HL-60 (cell line): ENCODE results near the gene CDKN2B.

ENCODE experiments used
- DNase-seq, 2 experiments: peaks; one replicate each; pipeline ENCODE4 v3.0.0-alpha.2; 2010 to 2020; ENCODE audit warnings: low read depth in 1 of 2, low spot score in 1 of 2
- H3K27ac ChIP-seq: fragments of 250-450 bp; sonication (Bioruptor Pico); replicated peaks from 2 replicates; pipeline ENCODE4 v1.5.1; 2020; ENCODE audit warnings: mild to moderate bottlenecking, moderate library complexity
- H3K27me3 ChIP-seq: fragments of 250-450 bp; sonication (Bioruptor Pico); 2 replicates; pipeline ENCODE4 v1.5.1; 2021; ENCODE audit warnings: mild to moderate bottlenecking, moderate library complexity; ENCODE audit not compliant: insufficient read depth, poor library complexity, severe bottlenecking
- H3K4me3 ChIP-seq: replicated peaks from 2 replicates; pipeline ENCODE4 v1.5.1; 2011; ENCODE audit warnings: mild to moderate bottlenecking, control low read depth, low read length; ENCODE audit not compliant: insufficient read depth
- CTCF ChIP-seq: IDR thresholded peaks from one replicate; pipeline ENCODE4 v1.5.1; 2011; ENCODE audit warnings: low read length, control low read depth, inconsistent platforms; ENCODE audit not compliant: insufficient read depth
- GABPA ChIP-seq: IDR thresholded peaks from 2 replicates; pipeline ENCODE4 v1.6.1; 2012; ENCODE audit warnings: low read depth
- POLR2AphosphoS5 ChIP-seq: IDR thresholded peaks from 2 replicates; pipeline ENCODE4 v1.6.1; 2012; ENCODE audit warnings: low read depth
- SPI1 ChIP-seq: IDR thresholded peaks from 2 replicates; pipeline ENCODE4 v1.6.1; 2012; ENCODE audit warnings: low read depth, mild to moderate bottlenecking, borderline replicate concordance
- TF ChIP-seq, protein P1 (sequence below): IDR thresholded peaks from 2 replicates; pipeline ENCODE4 v1.6.1; 2012; ENCODE audit warnings: low read depth; ENCODE audit not compliant: insufficient replicate concordance

Gene CDKN2B

DNA sequence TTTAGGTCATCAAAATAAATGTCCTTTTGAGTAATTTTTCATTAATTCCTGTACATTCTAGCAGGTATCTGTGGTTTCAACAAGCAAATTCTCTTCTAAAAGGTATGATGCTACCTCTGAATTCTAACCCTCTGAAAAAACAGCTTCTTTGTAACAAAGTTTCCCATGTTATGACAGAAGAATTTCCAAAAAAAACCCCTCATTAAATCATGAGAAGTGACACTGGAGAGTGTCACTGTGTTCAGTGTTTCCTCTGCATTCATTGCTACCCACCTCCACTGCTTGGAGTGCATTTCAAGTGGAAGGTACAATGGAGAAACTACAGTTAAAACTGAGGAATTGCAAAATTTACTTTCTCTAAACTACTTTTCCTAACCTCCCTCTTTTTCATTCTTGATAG, 25.0 kb downstream of the CDKN2B start:
- TF ChIP-seq SPI1: no peak
- H3K27ac ChIP-seq: peak overlapping the region; percentile 90
- no peaks in the 10 kb centered on the region for H3K27me3 ChIP-seq
- no peak for DNase-seq
- H3K4me3 ChIP-seq: no peak overlapping the region

DNA sequence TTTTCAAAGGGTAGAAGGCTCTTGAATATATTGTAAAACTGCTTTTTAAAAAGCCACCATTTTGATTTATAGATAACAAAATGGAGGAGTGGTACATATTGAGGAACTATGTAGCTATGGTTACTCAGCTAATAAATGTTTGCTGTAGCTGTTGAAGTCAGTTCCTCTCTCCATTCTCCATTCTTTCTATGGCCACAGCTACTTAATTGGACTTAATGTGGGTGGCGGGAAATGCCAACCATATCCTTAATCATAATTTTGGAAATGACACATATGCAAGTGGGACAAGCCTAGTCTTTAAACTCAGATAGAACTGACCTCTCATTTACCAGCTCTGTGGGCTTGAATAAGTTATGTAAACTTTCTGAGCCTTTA, 25.6 kb downstream of the CDKN2B start:
- Histone ChIP-seq H3K4me3 (no peak overlapping the region), H3K27ac (peak overlapping the region; percentile 90), H3K27me3 (no peaks in the 10 kb centered on the region)
- no peak for DNase-seq
- TF ChIP-seq POLR2AphosphoS5: no peak
- TF ChIP-seq SPI1: peak; percentile 56
- no peak for TF ChIP-seq GABPA
- no peak for TF ChIP-seq CTCF
- TF ChIP-seq, protein P1, sequence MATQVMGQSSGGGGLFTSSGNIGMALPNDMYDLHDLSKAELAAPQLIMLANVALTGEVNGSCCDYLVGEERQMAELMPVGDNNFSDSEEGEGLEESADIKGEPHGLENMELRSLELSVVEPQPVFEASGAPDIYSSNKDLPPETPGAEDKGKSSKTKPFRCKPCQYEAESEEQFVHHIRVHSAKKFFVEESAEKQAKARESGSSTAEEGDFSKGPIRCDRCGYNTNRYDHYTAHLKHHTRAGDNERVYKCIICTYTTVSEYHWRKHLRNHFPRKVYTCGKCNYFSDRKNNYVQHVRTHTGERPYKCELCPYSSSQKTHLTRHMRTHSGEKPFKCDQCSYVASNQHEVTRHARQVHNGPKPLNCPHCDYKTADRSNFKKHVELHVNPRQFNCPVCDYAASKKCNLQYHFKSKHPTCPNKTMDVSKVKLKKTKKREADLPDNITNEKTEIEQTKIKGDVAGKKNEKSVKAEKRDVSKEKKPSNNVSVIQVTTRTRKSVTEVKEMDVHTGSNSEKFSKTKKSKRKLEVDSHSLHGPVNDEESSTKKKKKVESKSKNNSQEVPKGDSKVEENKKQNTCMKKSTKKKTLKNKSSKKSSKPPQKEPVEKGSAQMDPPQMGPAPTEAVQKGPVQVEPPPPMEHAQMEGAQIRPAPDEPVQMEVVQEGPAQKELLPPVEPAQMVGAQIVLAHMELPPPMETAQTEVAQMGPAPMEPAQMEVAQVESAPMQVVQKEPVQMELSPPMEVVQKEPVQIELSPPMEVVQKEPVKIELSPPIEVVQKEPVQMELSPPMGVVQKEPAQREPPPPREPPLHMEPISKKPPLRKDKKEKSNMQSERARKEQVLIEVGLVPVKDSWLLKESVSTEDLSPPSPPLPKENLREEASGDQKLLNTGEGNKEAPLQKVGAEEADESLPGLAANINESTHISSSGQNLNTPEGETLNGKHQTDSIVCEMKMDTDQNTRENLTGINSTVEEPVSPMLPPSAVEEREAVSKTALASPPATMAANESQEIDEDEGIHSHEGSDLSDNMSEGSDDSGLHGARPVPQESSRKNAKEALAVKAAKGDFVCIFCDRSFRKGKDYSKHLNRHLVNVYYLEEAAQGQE: no peak

DNA sequence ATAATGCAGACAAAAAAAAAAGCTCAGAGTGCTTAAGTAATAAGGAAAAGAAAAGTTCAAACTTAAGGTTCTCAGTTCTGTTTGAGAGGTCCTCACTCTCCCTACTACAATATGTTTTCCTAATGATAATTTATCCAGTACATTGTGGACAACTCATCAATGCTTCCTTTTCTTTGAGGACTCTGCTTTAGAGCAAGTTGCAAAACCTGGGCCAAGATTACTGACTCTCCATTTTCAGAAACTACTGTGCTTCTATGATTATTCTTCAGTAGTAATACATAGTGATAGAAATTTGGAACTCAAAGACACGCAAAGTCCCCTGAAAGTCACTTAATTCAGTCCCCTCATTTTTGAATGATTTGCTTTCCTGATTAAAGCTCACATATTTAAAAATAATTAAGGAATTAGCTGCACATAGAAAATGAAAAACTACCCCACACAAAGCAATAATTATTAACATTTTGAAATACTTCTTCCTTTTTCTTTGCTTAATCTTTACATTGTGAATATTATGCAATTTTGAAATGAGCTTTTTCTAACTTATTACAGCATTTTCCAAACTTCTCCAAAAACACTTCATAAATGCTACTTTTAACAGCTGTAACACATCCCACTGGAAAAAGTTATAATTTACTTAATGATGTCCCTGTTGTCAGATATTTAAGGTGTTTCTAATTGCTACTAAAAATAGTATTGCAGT, 26.1 kb downstream of the CDKN2B start:
- peak overlapping the region; percentile 90 for H3K27ac ChIP-seq
- no peak overlapping the region for H3K4me3 ChIP-seq
- no peak for DNase-seq
- TF ChIP-seq POLR2AphosphoS5: no peak
- TF ChIP-seq CTCF: no peak
- TF ChIP-seq SPI1: no peak
- TF ChIP-seq GABPA: no peak
- TF ChIP-seq, protein P1: no peak
- H3K27me3 ChIP-seq: no peaks in the 10 kb centered on the region

DNA sequence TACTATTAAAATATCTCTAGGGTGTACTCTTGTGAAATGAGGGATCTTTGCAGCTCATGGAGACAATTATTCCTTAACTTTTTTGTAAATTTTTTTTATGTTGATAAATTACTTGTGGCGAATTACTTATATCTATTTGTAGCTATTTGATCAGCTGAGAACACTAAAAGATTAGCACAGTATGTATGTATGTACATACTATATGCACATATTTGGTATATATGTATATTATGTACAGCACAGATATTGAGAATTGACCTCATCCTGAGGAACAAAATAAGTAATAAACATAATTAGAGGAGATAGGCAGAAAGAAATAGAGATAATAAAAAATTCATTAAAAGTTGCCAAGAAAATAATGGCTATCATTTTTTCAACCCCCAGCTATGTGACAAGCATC, 26.7 kb downstream of the CDKN2B start:
- peak overlapping the region; percentile 90 for H3K27ac ChIP-seq
- DNase-seq: no peak
- H3K27me3 ChIP-seq: no peaks in the 10 kb centered on the region
- H3K4me3 ChIP-seq: no peak overlapping the region
- TF ChIP-seq POLR2AphosphoS5: no peak
- TF ChIP-seq SPI1: no peak
- TF ChIP-seq GABPA: no peak
- TF ChIP-seq, protein P1: no peak
- TF ChIP-seq CTCF: no peak
